Uterus (tissue), 2 donors: ENCODE results near the gene TMLHE.
"Not testable (repeated sequence)": the region's sequence is repeated elsewhere in the genome, so short reads cannot be mapped to it uniquely, and the experiment has no call there.

Experiments used
- POLR2A ChIP-seq, 2 donors: fragments of 450-650 bp; IDR thresholded peaks; one replicate each; pipeline ENCODE4 v1.6.1; 2016; ENCODE audit warnings: antibody characterized with exemption in 2 of 2, mild to moderate bottlenecking in 1 of 2, moderate library complexity in 1 of 2
- TF ChIP-seq, protein P1 (sequence below), 4 experiments: fragments of 200-600 bp in 2 of 4; fragments of 450-650 bp in 2 of 4; sonication (generic) in 2 of 4; IDR thresholded peaks; one replicate each; pipeline ENCODE4 v1.5.1; 2016 to 2019; ENCODE audit warnings: antibody characterized with exemption in 4 of 4, mild to moderate bottlenecking in 2 of 4, moderate library complexity in 1 of 4

DNA sequence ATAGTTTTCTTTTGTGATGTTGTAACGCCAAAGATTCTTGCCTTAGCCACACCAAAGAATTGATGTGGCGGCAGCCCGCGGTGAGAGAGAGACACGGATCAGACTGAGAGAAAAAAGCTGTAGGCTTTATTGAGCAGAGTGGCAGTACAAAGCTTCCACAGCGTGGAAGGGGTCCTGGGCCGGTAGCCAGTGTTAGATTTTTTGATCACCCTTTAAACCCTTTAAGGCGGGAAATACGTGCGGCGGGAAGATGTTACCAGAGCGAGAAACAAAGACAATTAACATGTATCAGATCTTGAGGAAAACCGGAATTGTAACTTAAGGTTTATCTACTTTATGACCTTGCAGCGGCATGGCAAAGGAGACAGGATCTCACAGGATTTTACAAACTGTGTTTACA lies 28.6 kb upstream of the TMLHE start:
- TF ChIP-seq, protein P1, sequence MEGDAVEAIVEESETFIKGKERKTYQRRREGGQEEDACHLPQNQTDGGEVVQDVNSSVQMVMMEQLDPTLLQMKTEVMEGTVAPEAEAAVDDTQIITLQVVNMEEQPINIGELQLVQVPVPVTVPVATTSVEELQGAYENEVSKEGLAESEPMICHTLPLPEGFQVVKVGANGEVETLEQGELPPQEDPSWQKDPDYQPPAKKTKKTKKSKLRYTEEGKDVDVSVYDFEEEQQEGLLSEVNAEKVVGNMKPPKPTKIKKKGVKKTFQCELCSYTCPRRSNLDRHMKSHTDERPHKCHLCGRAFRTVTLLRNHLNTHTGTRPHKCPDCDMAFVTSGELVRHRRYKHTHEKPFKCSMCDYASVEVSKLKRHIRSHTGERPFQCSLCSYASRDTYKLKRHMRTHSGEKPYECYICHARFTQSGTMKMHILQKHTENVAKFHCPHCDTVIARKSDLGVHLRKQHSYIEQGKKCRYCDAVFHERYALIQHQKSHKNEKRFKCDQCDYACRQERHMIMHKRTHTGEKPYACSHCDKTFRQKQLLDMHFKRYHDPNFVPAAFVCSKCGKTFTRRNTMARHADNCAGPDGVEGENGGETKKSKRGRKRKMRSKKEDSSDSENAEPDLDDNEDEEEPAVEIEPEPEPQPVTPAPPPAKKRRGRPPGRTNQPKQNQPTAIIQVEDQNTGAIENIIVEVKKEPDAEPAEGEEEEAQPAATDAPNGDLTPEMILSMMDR (IDR thresholded peaks at IDR 0.05): not testable (repeated sequence)
- not testable (repeated sequence) for TF ChIP-seq POLR2A (IDR thresholded peaks at IDR 0.05)
